GM19193 (cell line): ENCODE data around the gene PAQR7.

Source experiments
- POLR2A ChIP-seq: IDR thresholded peaks from 4 replicates; pipeline ENCODE4 v1.6.1; 2011; ENCODE audit not compliant: insufficient read depth, insufficient read length; ENCODE audit errors: extremely low read depth

PAQR7 gene

DNA sequence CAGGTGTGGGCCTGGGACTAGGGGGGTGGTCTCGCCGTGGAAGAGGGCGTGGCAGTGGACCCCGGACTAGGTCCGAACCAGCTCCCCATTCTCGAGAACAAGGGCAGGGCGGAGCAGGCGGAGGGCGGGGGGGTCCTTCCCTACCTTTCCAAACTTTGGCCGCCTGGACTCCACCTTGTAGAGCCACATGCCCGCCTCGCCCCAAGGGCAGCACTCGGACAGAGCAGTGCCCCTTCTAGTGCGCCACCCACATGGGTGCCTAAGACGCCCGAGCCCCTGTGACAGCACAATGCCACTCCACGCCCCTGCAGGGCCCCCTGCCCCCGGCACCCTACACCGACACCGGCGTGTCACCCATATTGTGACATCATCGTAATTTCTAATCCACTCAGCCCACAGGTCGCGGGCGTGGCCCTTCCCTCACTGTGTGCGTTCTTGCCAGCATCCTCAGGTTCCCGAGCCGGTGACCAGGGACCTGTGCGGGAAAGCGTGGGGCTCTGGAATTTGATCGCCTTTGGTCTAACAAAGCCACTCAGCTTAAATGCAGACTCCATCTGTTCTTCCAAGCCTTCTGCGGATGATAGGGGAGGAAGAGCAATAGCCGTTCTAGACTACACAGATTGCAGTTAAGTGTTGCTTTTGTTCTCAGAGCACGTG, 31.3 kb upstream of the PAQR7 start:
- TF ChIP-seq POLR2A: no peak

- TF ChIP-seq POLR2A: peak; percentile 94
Measured at GRCh38 chr1:25905680-25906643, 30.5 kb upstream of the PAQR7 start, which contains the start of gene STMN1. Gene STMN1, minus strand, starts transcription at chr1:25906419. Its CDS starts 1,743 bp downstream, at chr1:25904676.

DNA sequence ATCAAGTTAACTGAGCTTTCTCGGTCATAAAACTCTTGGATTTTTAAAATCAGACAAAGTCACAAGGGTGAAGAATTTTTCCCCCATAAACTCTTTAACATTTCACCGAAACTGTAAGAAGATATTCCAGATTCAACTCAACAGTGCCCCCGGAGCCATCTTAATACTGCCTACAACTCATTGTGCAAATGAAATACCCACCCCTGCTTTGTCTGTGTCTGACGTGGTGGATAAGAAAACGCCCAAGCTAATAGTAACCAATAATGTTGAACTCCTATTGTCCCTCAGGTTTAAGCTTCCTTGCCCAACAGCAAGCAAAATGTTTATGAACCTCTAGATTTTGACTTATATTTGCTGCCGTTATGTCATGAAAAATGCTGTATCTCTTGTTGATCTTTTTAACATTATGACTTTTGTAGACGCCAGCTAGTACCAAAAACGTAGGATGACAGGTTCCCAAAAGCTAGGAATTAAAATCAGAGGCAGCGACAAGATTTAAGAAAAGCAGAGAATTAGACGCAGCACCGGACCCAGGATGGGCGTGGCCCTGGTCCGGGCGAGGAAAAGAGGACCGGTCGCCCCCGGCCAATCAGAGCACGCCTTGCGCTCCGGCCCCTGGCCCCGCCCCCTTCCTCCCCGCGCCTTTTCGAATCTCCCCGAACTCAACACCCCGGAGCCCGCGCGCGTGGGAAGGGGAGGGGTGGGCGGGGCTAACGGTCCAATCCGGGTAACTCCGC, 29.6 kb upstream of the PAQR7 start:
- no peak for TF ChIP-seq POLR2A

GRCh38 chr1:25903986-25904385, 28.5 kb upstream of the PAQR7 start:
- TF ChIP-seq POLR2A: no peak

DNA sequence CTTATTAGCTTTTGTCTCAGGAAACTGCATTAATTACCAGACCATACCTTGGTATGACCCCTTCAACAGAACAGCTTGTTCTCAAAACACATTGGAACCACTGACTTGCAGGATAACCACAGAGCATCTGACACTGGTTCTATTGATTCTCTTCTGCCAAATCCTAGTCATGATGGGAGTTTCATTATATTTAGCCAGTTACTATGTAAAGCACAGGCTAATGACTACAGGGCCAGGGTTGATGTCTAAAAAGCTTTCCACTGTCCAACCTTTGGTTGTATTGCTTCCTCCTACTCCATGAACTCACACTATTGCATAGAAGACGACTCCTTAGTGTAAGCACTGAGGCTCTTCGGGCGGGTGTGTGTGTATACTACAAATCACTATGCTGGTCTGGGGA, 27.0 kb upstream of the PAQR7 start:
- no peak for TF ChIP-seq POLR2A

- no peak for TF ChIP-seq POLR2A
Measured at GRCh38 chr1:25900219-25900618, 24.7 kb upstream of the PAQR7 start.

GRCh38 chr1:25899792-25900191, 24.3 kb upstream of the PAQR7 start:
- TF ChIP-seq POLR2A: no peak

DNA sequence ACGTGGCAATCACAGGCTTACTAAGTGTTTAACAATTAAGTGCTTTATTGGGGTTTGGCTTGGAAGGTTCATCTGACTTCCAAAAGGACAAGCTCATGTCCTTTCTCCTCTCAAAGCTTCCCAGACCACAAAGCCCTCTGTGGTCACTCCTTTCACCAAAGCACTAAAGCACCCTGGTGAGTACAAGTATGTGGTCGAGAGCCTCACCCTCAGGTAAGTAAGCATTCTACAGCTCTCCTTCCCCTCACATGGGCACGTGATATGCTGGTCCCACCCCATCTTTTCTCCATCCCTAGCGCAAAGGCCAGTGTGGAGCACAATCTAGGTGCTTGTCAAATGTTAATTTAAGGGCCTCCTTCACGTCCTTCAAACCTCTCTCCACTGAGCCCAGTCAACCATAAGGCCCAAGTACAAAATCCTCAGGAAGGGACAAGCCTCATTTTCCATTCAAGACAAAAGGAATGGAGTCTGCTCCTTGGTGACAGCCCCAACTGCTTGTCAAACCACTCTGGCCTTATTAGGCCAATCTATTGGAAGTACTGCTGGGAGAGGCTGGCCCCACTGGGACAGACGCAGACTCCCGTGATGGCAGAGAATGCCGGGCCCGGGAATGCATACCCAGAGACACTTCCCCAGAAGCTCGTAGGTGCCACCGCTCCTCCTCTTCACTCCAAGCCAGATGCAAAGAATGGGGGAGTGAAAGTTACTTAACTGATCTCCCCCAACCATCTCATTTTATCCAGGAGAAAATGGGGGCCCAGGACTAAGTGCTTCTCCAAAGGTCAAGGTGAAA, 22.9 kb upstream of the PAQR7 start:
- TF ChIP-seq POLR2A: no peak

DNA sequence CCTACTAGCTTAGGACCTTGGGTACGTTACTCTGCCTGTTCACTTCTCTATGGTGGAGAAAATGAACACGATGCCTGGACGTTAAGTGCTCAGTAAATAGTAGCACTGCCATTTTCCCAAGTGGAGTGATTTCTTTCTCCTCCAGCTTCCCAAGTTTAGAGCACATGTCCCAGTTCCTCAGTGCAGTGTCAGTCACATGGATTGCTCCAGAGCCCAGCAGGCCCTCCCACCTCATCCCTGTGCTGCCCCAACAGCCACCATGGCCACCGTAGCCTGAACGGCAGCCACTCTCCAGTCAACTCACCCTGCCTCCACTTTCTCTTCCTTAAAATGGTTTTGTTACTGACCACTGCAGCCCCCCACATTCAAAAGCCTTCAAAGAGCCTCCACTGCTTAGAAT, 22.2 kb upstream of the PAQR7 start:
- TF ChIP-seq POLR2A: no peak

GRCh38 chr1:25896266-25896665, 20.8 kb upstream of the PAQR7 start:
- no peak for TF ChIP-seq POLR2A

GRCh38 chr1:25895365-25895990, 20.0 kb upstream of the PAQR7 start:
- TF ChIP-seq POLR2A: no peak

- TF ChIP-seq POLR2A: no peak
Measured at GRCh38 chr1:25893116-25893515, 17.6 kb upstream of the PAQR7 start.

- TF ChIP-seq POLR2A: no peak
Measured at GRCh38 chr1:25891606-25892005, 16.1 kb upstream of the PAQR7 start.
